GM19328 (cell line): ENCODE data around the gene MEI1.

Experiments
- ATAC-seq: cut with Tn5 transposase; IDR thresholded peaks from one replicate; pipeline ENCODE4 v1.9.1; 2021; ENCODE audit warnings: mild to moderate bottlenecking, moderate library complexity; ENCODE audit not compliant: unreplicated experiment

Gene MEI1

GRCh38 chr22:41818011-41818410 lies 118.7 kb downstream of the MEI1 start:
- no peak for ATAC-seq

GRCh38 chr22:41818596-41818995 lies 119.3 kb downstream of the MEI1 start:
- ATAC-seq = no peak

GRCh38 chr22:41819257-41819656 lies 120.0 kb downstream of the MEI1 start:
- no peak for ATAC-seq

GRCh38 chr22:41820447-41820846 lies 121.1 kb downstream of the MEI1 start:
- ATAC-seq = no peak

- no peak for ATAC-seq
These were observed 122.4 kb downstream of the MEI1 start for GRCh38 chr22:41821471-41822316.

GRCh38 chr22:41822317-41823057 lies 123.2 kb downstream of the MEI1 start:
- ATAC-seq = no peak

- ATAC-seq = no peak
These were observed 124.5 kb downstream of the MEI1 start for GRCh38 chr22:41823797-41824196.

- no peak for ATAC-seq
These were observed 126.1 kb downstream of the MEI1 start for GRCh38 chr22:41825376-41825775.

- ATAC-seq = no peak
These were observed 126.7 kb downstream of the MEI1 start for GRCh38 chr22:41826021-41826420.

- ATAC-seq = no peak
These were observed 127.4 kb downstream of the MEI1 start for GRCh38 chr22:41826430-41827383.

- no peak for ATAC-seq
These were observed 128.4 kb downstream of the MEI1 start for GRCh38 chr22:41827671-41828070.

GRCh38 chr22:41828516-41828915 lies 129.2 kb downstream of the MEI1 start:
- ATAC-seq = no peak

- ATAC-seq = no peak
These were observed 130.9 kb downstream of the MEI1 start for GRCh38 chr22:41830174-41830573.

GRCh38 chr22:41831383-41831782 lies 132.1 kb downstream of the MEI1 start:
- ATAC-seq = no peak

- ATAC-seq = no peak
These were observed 132.7 kb downstream of the MEI1 start for GRCh38 chr22:41831828-41832552.

GRCh38 chr22:41832553-41833368 lies 133.5 kb downstream of the MEI1 start, which contains the start of gene SREBF2:
Gene SREBF2 (plus strand): TSS chr22:41833105. CDS start chr22:41833271, 166 bp downstream.
- ATAC-seq = peak; percentile 86

- peak; percentile 25 for ATAC-seq
These were observed 134.2 kb downstream of the MEI1 start for GRCh38 chr22:41833369-41834004.

- no peak for ATAC-seq
These were observed 135.0 kb downstream of the MEI1 start for GRCh38 chr22:41834005-41834944.
